HCT116 (cell line): Measurements from ENCODE around the gene THSD4. TPM values are rescaled to one million over a fixed set of nuclear protein-coding genes. Genes with fewer than 3 reads are reported as not detected.

Source experiments
- ATAC-seq: fragments of 200-7000 bp; cut with Tn5 transposase; 2 replicates; pipeline ENCODE4 v1.9.1; 2020; ENCODE audit warnings: mild to moderate bottlenecking, moderate library complexity
- BruUV-seq: library from RNA; stranded (reverse); fragments of 400-500 nt; replicated peaks from 2 replicates; lab custom pipeline; 2021; lab: Mats Ljungman, UMichigan
- CTCF ChIA-PET: fragments of 300-600 bp; sonication (Branson Sonifier 250); formaldehyde crosslinking; loops from one replicate; lab custom pipeline; 2021; ENCODE audit warnings: antibody characterized with exemption; lab: Charles Lee
- POLR2A ChIA-PET: fragments of 300-600, 350-600 bp; sonication (Branson Sonifier 250); formaldehyde crosslinking; loops from one replicate; lab custom pipeline; 2021; ENCODE audit warnings: antibody characterized with exemption; lab: Charles Lee
- RAD21 ChIA-PET, 2 experiments: fragments of 300-600 bp; sonication (Branson Sonifier 250); formaldehyde crosslinking; loops; one replicate each; lab custom pipeline; 2023; ENCODE audit warnings: low total read pairs in 2 of 2; ENCODE audit not compliant: uncharacterized antibody in 2 of 2, unreplicated experiment in 2 of 2, low non-redundant PET in 1 of 2; lab: Charles Lee
- DNase-seq: peaks from one replicate; pipeline ENCODE4 v3.0.0-alpha.2; 2010; ENCODE audit warnings: low read depth, low spot score
- H2AFZ ChIP-seq: fragments of 200-600 bp; shearing (Covaris generic), sonication (generic); 2 replicates; pipeline ENCODE4 v1.6.1; 2017; ENCODE audit warnings: low read depth, mixed run types, mixed read lengths, antibody characterized with exemption, low read length; ENCODE audit not compliant: poor library complexity, severe bottlenecking
- H3K27ac ChIP-seq: 2 replicates; pipeline ENCODE4 v1.5.1; 2012; ENCODE audit warnings: low read depth, low read length
- H3K27me3 ChIP-seq: fragments of 200-600 bp; sonication (generic); 2 replicates; pipeline ENCODE4 v1.6.1; 2016; ENCODE audit warnings: mixed run types, low read length, mixed read lengths; ENCODE audit not compliant: insufficient read depth
- H3K36me3 ChIP-seq, 2 experiments: fragments of 200-500 bp in 1 of 2; fragments of 200-600 bp in 1 of 2; sonication (Bioruptor generic) in 1 of 2; sonication (generic) in 1 of 2; 2 replicates each; pipeline versions ENCODE4 v1.5.1 to v1.6.1; 2014 to 2016; ENCODE audit warnings: low read length in 2 of 2, inconsistent platforms in 1 of 2, mixed read lengths in 1 of 2, mixed run types in 1 of 2; ENCODE audit not compliant: insufficient read depth in 2 of 2, control insufficient read depth in 1 of 2
- H3K4me1 ChIP-seq, 2 experiments: fragments of 200-600 bp in 1 of 2; sonication (generic) in 1 of 2; 2 replicates each; pipeline versions ENCODE4 v1.5.1 to v1.6.1; 2012 to 2017; ENCODE audit warnings: low read length in 2 of 2, inconsistent platforms in 1 of 2, mild to moderate bottlenecking in 1 of 2, mixed read lengths in 1 of 2, mixed run types in 1 of 2, moderate library complexity in 1 of 2; ENCODE audit not compliant: insufficient read depth in 2 of 2, control insufficient read depth in 1 of 2
- H3K4me2 ChIP-seq: fragments of 200-600 bp; sonication (generic); 2 replicates; pipeline ENCODE4 v1.6.1; 2017; ENCODE audit warnings: mixed run types, low read length, mixed read lengths
- H3K4me3 ChIP-seq, 2 experiments: fragments of 200-600 bp in 1 of 2; sonication (generic) in 1 of 2; replicated peaks in 1 of 2; 2 replicates each; pipeline ENCODE4 v1.5.1; 2011 to 2016; ENCODE audit warnings: low read length in 2 of 2, control low read depth in 1 of 2, low read depth in 1 of 2, mild to moderate bottlenecking in 1 of 2, mixed read lengths in 1 of 2, mixed run types in 1 of 2
- H3K79me2 ChIP-seq: fragments of 200-600 bp; sonication (generic); 2 replicates; pipeline ENCODE4 v1.6.1; 2017; ENCODE audit warnings: mild to moderate bottlenecking, mixed run types, low read length, moderate library complexity, mixed read lengths; ENCODE audit not compliant: insufficient read depth
- H3K9ac ChIP-seq: fragments of 200-600 bp; sonication (generic); 2 replicates; pipeline ENCODE4 v1.6.1; 2016; ENCODE audit warnings: low read length, mixed read lengths
- H3K9me2 ChIP-seq: fragments of 200-600 bp; sonication (generic), shearing (Covaris generic); 2 replicates; pipeline ENCODE4 v1.6.1; 2017; ENCODE audit warnings: mixed run types, mild to moderate bottlenecking, moderate library complexity; ENCODE audit not compliant: insufficient read depth
- H3K9me3 ChIP-seq, 2 experiments: fragments of 200-500 bp in 1 of 2; fragments of 200-600 bp in 1 of 2; sonication (Bioruptor generic) in 1 of 2; sonication (generic) in 1 of 2; 2 replicates each; pipeline ENCODE4 v1.6.1; 2014 to 2017; ENCODE audit warnings: low read length in 2 of 2, mixed read lengths in 2 of 2, inconsistent platforms in 1 of 2, low read depth in 1 of 2, mild to moderate bottlenecking in 1 of 2, mixed run types in 1 of 2, moderate library complexity in 1 of 2; ENCODE audit not compliant: control insufficient read depth in 1 of 2, insufficient read depth in 1 of 2
- H4K20me1 ChIP-seq: fragments of 200-600 bp; sonication (generic), shearing (Covaris generic); 2 replicates; pipeline ENCODE4 v1.6.1; 2017; ENCODE audit warnings: mixed run types, mild to moderate bottlenecking, moderate library complexity; ENCODE audit not compliant: insufficient read depth
- ATF3 ChIP-seq: IDR thresholded peaks from 2 replicates; pipeline ENCODE4 v1.6.1; 2012
- CBX3 ChIP-seq: IDR thresholded peaks from 2 replicates; pipeline ENCODE4 v1.6.1; 2012; ENCODE audit warnings: low read depth
- CTCF ChIP-seq, 3 experiments: fragments of 200-600 bp in 1 of 3; sonication (generic) in 1 of 3; IDR thresholded peaks in 2 of 3; conservative IDR thresholded peaks in 1 of 3; 2 replicates each; pipeline ENCODE4 v1.5.1; 2012 to 2017; ENCODE audit warnings: low read depth in 2 of 3, low read length in 2 of 3, antibody characterized with exemption in 1 of 3, borderline replicate concordance in 1 of 3, control low read depth in 1 of 3, mild to moderate bottlenecking in 1 of 3, mixed read lengths in 1 of 3, mixed run types in 1 of 3, moderate library complexity in 1 of 3; ENCODE audit not compliant: insufficient read depth in 1 of 3
- ELF1 ChIP-seq: IDR thresholded peaks from 2 replicates; pipeline ENCODE4 v1.6.1; 2012; ENCODE audit warnings: low read depth, borderline replicate concordance
- EZH2 ChIP-seq: fragments of 200-600 bp; sonication (generic); IDR thresholded peaks from 2 replicates; pipeline ENCODE4 v1.6.1; 2017; ENCODE audit warnings: antibody characterized with exemption, mixed run types
- EZH2phosphoT487 ChIP-seq: fragments of 200-600 bp; IDR thresholded peaks from 2 replicates; pipeline ENCODE4 v1.6.1; 2018; ENCODE audit warnings: antibody characterized with exemption, borderline replicate concordance
- JUND ChIP-seq: IDR thresholded peaks from 2 replicates; pipeline ENCODE4 v1.6.1; 2012
- MAX ChIP-seq: IDR thresholded peaks from 2 replicates; pipeline ENCODE4 v1.6.1; 2012
- POLR2A ChIP-seq: IDR thresholded peaks from 2 replicates; pipeline ENCODE4 v1.7.0; 2011; ENCODE audit warnings: borderline replicate concordance; ENCODE audit not compliant: insufficient read depth, insufficient read length; ENCODE audit errors: extremely low read depth
- REST ChIP-seq: IDR thresholded peaks from 2 replicates; pipeline ENCODE4 v1.6.1; 2012; ENCODE audit warnings: low read depth
- SIN3A ChIP-seq: IDR thresholded peaks from 2 replicates; pipeline ENCODE4 v1.6.1; 2012; ENCODE audit warnings: low read depth
- YY1 ChIP-seq: IDR thresholded peaks from 2 replicates; pipeline ENCODE4 v1.6.1; 2011; ENCODE audit warnings: low read length, low read depth, moderate library complexity, mild to moderate bottlenecking; ENCODE audit not compliant: insufficient replicate concordance; ENCODE audit errors: extremely low read depth
- ZBTB33 ChIP-seq: IDR thresholded peaks from 2 replicates; pipeline ENCODE4 v1.6.1; 2011; ENCODE audit warnings: mild to moderate bottlenecking, low read length, moderate library complexity; ENCODE audit not compliant: insufficient replicate concordance; ENCODE audit errors: extremely low read depth
- ZFX ChIP-seq: fragments of 450-650 bp; IDR thresholded peaks from 2 replicates; pipeline ENCODE4 v1.6.1; 2017
- intact Hi-C: fragments of 100-400 bp; cut with micrococcal nuclease; formaldehyde crosslinking; loops from 2 replicates; pipeline ENCODE4 v1.10.0; 2022
- total RNA-seq: library from RNA; stranded (reverse); gene quantifications from one replicate; pipeline ENCODE4 v1.2.1, GENCODE V29; 2021; ENCODE audit not compliant: unreplicated experiment

Gene THSD4
- total RNA-seq, 1 experiment from 2014 or later, result 30.5 TPM

- H4K20me1 ChIP-seq, result no peaks in the 10 kb centered on the region
- no peaks in the 10 kb centered on the region for H3K27me3 ChIP-seq
- ChIA-PET CTCF (no interaction called here), POLR2A (no interaction called here), RAD21 (no interaction called here)
- no peaks in the 10 kb centered on the region for H3K36me3 ChIP-seq
- no peak overlapping the region for H3K4me3 ChIP-seq
- peaks cover 9 to 11% of the 10 kb centered on the region in 2 experiments; a peak in 3 of 4 replicates for H3K4me1 ChIP-seq
- ATAC-seq (no peak), DNase-seq (no peak)
- intact Hi-C loops, result no loop called here
- no TSS peak for BruUV-seq
- H3K9ac ChIP-seq, result no peak overlapping the region
- no peak overlapping the region for H3K27ac ChIP-seq
- H3K9me3 ChIP-seq, result no peaks in the 10 kb centered on the region
- H3K79me2 ChIP-seq, result no peaks in the 10 kb centered on the region
- TF ChIP-seq EZH2 (no peak), EZH2phosphoT487 (no peak), REST (no peak), POLR2A (no peak), ATF3 (no peak), SIN3A (no peak), ZFX (no peak), MAX (no peak), ZBTB33 (no peak), CTCF (IDR thresholded peaks at IDR 0.05 in 2 of 3, conservative IDR thresholded peaks at IDR 0.05 in 1 of 3; ENCODE audit: borderline replicate concordance in 1 of 3, insufficient read depth in 1 of 3, low read depth in 2 of 3, low read length in 2 of 3) (no peak), JUND (no peak), YY1 (no peak), ELF1 (no peak), CBX3 (no peak)
- no peaks in the 10 kb centered on the region for H3K9me2 ChIP-seq
- H3K4me2 ChIP-seq, result no peak overlapping the region
- no peak overlapping the region for H2AFZ ChIP-seq
These were observed 341.1 kb downstream of the THSD4 start for GRCh38 chr15:71456362-71456761.
